ENCODE results near the gene KIAA1614.

DNA sequence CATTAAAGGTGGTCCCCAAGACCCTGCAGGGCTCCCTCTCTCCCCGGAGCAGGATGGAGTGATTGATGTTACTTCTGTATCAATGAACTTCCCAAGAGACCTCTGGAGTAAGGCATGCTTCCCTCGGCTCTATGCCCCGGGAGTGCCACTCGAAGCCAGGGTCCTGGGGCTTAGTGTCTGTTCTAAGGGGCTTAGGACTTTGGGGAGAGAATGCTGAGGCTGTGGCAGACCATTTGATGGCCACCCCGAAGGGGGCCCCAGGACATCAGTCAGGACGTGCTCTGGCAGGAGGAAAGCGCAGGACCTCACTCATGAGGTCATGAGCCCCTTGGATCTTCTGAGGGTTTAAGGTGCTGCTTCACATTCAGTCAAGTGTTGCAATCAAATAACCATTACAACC is 7.5 kb downstream of the KIAA1614 start:
- TF ChIP-seq TP53 (CRISPR knock-in tag; IDR thresholded peaks at IDR 0.05) (no peak), FOXJ3 (CRISPR knock-in tag; IDR thresholded peaks at IDR 0.05; ENCODE audit: borderline replicate concordance) (no peak), IRF2 (CRISPR knock-in tag; IDR thresholded peaks at IDR 0.05; ENCODE audit: borderline replicate concordance, low read depth) (no peak), USF2 (CRISPR knock-in tag; IDR thresholded peaks at IDR 0.05) (no peak)
